DMS53 treated with DMSO at 0.1 percent for 48 hours (cell line): Measurements from ENCODE around the gene EFTUD2.
A peak's percentile ranks its signal among the peaks of the same experiment; 100 is the strongest.

ENCODE experiments used
- DNase-seq: peaks from one replicate; lab custom pipeline; 2025; ENCODE audit not compliant: unreplicated experiment; lab: John Stamatoyannopoulos, UW

Gene EFTUD2

DNA sequence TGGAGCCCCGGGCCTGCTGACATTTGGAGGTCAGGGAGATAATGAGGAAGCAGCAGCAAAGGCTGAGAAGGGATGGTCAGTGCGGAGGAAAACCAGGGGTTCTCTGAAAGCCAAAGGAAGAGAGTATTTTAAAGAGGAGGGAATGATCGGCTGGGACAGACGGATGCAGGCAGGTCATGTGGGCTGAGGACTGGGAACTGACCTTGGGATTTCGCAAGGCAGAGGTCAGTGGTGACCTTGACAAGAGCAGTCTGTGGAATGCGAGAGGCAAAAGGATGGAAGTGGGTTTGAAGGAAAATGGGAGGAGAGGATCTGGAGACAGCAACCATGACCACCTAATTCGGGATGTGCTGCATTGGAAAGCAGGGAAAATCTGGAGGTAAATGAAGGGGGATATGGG is 10.2 kb downstream of the EFTUD2 start:
- no peak for DNase-seq

DNA sequence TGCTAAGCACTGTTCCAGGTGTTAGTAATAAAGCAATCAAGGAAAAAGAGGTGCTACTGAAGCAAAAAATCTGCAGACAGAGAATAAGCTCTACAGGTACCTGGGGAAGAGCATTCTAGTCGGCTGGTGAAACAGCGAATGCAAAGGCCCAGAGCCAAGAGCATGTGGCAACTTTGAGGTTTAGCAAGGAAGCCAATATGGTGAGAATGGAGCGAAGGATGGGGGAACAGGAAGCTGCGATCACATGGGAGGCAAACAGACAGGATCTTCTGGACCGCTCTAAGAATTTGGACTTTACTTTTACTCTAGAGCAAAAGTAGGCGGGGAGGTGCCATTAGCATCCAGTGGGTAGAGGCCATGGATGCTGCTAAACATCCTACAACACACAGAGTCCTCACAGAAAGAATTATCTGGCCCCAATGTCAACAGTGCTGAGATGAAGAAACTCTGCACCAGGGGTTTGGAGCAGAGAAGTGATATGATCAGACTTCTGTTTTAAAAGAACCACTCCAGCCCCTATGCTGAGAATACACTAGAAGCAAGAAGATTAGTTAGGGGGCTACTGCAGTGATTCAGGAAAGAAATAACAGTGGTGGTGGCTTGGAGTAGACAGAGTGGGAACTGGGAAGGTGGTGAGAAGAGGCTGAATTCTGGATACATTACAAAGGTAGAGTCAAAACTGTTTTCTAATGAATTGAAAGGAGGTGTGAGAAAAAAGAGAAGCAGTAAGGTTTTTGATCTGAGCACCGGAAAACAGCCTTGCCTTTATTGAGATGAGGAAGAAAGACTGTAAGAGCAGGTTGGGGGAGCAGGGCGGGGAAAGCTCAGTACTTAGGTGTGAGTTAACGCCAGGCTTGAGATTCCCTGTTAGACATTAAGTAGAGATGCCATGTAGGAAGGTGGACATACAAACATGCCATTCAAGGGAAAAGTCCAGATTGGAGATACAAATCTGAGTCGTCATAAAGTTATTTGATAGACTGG is 11.0 kb downstream of the EFTUD2 start:
- no peak for DNase-seq

DNA sequence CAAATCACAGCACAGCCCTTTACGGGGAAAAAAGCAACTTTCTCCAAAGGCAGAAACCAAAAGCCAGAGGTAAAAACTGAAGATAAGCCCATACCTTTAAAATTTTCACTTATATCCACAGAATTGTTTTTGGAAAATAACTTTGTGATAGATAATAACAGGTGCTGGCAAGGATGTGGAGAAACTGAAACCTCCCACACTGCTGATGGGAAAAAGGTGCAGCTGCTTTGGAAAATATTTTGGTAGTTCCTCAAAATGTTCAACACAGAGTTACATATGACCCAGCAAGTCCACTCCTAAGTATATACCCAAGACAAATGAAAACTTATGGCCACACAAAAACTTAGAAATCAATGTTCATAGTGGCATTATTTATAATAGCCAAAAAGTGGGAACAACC is 12.2 kb downstream of the EFTUD2 start:
- no peak for DNase-seq

DNA sequence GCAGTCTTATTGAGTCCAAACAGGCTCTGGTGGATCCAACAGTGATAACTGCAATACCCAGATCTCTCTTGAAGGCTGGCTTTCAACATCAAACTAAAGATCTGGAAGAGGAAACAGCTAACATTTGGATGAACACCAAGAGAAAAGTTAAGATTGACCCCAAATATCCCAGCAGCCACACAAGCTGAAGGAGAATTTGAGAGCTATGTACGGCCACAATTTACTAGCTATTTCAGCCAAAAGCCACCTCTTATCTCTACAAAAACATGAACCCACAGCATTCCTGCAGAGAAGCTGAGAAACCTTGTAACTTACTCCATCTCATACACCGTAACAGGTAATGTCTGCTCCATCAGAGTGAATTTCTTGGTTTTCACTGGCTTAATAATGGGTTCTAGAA is 14.3 kb downstream of the EFTUD2 start:
- DNase-seq = no peak

- DNase-seq = no peak
These were observed 18.1 kb downstream of the EFTUD2 start for GRCh38 chr17:44881145-44881544.

GRCh38 chr17:44880062-44880461 is 19.2 kb downstream of the EFTUD2 start:
- DNase-seq = no peak

- no peak for DNase-seq
These were observed 19.9 kb downstream of the EFTUD2 start for GRCh38 chr17:44879376-44879775.

- peak; percentile 16 for DNase-seq
These were observed 20.5 kb downstream of the EFTUD2 start for GRCh38 chr17:44878627-44879221.

- DNase-seq = no peak
These were observed 22.1 kb downstream of the EFTUD2 start for GRCh38 chr17:44877121-44877520.

DNA sequence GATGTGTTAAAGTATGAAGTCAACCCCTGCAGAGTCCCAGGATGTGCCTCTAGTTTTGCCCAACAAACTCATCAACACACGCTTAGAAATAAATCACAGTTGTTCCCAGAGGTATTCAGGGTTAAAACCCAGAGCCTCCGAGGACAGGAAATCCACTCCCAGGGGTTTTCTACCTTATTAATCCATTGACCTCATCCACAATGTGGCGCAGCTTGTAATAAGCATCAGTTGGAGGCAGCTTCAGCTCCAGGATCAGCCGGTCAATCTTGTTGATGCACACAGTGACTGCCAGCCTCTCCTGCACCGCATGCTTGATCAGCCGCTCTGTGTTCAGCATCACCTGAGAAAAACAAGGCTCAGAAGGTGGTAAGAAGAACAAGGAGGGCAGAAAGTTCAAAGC is 23.5 kb downstream of the EFTUD2 start:
- DNase-seq = no peak

DNA sequence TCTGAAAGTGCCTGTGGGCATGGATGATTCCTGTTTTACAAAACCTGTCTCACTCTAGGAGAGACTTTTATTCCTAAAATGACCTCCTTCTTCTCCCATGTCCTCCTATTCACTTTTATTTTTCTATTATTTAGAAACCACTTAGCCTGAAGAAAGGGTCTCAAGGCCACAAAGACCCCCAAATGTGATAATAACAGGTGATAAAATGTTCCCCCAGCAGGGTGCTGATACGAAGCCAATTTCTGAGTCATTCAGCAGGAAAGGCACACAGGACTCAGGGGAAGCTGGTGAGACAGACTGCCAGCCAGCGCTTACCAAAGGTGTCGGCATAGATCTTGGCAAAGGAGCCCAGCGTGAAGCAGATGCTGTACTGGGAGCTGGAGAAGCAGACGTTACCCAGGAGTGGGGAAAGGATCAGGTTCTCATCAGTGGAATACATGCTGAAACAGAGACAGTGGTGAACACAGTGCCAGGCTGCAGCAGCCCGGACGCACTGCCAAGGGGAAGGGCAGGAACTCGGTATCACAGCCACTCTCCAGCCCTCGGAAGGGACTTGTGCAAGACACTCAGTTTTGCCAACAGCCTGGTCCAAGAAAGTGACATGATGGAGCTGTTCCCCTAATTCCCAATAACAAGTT is 27.0 kb downstream of the EFTUD2 start:
- DNase-seq = no peak

GRCh38 chr17:44871556-44871955 is 27.7 kb downstream of the EFTUD2 start:
- no peak for DNase-seq

GRCh38 chr17:44867841-44868240 is 31.4 kb downstream of the EFTUD2 start:
- no peak for DNase-seq

DNA sequence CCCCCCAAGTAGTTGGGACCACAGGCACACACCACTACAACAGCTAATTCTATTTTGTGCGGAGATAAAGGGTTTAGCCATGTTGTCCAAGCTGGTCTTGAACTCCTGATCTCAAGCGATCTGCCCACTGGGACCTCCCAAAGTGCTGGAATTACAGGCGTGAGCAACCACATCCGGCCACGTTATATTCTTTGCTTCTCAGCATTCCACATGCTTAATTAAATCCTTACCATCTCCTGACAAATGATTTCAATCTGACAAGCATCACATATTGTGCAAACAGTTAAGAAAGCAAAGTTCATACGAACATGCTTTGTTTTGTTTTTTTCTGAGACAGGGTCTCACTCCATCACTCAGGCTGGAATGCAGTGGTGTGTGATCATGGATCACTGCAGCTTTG is 33.3 kb downstream of the EFTUD2 start:
- DNase-seq = no peak

- peak; percentile 78 for DNase-seq
These were observed 34.0 kb downstream of the EFTUD2 start for GRCh38 chr17:44865231-44865660.

- no peak for DNase-seq
These were observed 34.4 kb downstream of the EFTUD2 start for GRCh38 chr17:44864831-44865230.

DNA sequence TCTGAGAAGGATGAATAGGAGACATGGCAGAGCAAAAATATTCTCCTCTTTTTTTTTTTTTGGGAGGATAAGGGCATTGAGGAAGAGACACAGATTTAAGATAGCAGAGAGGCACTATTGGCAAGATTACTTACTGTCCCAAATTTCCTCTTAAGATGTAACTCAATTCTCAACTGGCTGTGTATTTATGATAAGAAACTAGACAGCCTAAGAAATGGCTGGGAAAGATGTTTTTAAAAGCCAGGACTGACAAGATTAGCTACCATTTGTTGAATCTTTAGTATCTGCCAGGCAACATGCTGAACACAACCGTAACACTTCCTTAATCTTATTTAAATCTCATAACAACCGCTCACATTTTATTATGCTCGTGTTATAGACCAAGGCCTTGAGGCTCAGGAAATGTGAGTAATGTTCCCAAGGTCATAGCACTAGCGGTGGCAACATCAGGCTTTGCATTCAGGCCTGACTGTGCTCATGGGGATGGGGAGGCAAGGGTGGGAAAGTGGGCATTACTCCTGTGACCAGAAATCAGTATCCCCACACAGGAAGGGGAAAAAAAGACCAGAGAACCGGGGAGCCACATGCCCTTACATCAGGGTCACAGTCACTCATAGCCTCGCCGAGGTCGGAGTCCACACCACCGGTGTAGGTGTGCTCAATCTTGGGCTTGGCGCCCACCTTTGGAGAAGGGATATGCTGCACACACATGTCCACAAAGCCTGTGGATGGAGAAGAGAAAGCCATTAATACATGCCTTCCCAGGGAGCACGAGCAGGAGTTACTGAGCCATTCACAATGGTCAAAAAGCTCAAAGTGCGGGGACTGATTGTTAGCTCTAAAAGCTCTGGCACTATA is 36.0 kb downstream of the EFTUD2 start:
- DNase-seq = no peak

DNA sequence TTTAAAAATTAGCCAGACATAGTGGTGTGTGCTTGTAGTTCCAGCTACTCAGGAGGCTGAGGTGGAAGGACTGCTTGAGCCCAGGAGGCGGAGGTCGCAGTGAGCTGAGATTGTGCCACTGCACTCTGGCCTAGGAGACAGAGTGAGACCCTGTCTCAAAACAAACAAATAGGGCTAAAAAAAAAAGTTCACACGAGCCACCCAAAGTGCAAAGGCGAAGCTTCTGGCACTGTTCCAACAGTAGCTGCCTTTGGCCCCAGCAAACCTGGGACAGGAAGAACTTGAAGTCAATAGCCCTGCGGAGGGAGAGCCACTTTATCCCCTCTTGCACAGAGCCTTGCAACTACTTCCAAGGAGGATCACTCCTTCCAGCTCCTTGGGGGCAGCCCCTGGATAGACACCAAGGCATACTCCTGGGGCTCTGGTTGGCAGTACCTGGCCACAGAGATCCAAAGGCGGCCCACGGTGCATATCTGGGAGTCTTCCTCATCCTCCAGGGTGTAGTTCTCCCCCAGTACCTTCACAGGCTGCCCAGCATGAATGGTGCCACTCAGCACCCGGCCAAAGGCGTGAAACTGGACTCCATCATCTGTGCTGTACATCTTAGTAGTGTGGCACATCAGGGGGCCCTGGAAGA is 36.8 kb downstream of the EFTUD2 start:
- DNase-seq = no peak

- no peak for DNase-seq
These were observed 39.5 kb downstream of the EFTUD2 start for GRCh38 chr17:44859701-44860100.

- DNase-seq = no peak
These were observed 45.1 kb downstream of the EFTUD2 start for GRCh38 chr17:44854192-44854591.
